ENCODE results near the gene POLR2M.

The POLR2M gene

DNA sequence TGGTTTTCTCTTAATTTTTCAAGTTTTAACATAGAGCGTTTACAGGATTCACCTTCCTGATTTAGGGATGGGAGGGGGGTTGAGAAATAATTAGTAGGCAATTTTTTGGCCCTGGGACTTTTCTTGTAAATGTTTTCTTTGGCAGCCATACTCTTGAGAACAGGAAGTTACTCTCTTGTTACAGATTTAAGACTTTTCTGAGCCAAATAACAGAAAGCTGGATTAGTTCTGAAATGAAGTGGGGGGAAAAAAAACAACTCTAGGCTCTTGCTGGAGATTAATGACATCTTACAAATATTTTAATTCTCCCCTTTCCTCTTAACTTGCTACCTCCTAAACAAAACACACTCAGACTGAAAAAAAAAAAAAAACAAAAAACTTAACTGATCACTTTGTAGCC, 13.8 kb upstream of the POLR2M start:
- no peak for DNase-seq (ENCODE audit: low read depth)

DNA sequence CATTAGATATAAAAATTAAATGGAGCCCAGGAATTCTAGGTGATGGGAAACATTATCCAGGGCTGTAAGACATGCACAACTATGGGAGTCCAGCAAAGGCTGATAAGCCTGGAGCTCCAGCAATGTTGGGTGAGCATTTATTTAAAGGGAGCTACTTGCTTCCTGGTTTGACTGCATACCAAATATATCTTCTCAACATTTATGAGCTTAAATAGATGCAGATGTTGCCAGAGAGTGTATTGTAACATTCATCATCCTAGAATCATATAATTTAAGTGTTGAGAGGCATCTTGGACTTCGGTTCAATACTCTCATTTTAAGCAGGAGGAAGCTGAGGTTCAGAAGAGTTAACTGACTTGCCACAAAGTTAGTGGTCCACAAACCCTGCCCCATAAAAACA, 12.2 kb upstream of the POLR2M start:
- DNase-seq (ENCODE audit: low read depth) = no peak

DNA sequence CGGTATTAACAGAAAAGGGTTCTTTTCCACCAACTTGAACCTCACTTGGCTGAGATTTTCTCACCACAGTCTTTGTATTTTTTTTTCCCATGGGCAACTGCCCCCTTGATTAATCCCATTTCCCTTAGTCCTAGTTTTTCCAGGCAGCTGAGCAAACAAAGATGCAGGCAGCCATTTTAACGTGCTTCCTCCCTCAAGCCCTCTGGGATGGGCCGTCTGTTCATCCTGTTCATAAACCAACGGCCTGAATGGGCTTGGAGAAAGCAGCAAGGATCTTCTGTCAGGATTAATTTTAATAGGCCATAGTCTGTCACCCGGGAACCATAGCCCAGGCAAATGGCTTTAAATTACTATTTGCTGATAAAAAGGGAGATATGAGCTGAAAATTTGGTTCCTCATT, 10.4 kb upstream of the POLR2M start:
- DNase-seq (ENCODE audit: low read depth) = no peak

DNA sequence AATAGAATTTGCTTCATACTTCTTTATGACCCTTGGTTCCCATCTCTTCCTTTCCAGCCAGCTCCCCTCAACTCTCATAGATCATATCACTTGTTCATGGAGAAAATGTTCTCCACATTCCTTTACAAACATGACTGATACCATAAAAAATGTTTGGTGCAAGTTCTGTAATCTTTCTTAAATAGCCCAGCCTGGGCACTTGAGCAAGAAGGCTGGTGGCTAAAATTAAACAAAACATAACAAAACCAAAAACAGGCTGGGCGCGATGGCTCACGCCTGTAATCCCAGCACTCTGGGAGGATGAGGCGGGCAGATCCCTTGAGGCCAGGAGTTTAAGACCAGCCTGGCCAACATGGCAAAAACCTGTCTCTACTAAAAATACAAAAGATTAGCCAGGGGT, 8.9 kb upstream of the POLR2M start:
- no peak for DNase-seq (ENCODE audit: low read depth)

DNA sequence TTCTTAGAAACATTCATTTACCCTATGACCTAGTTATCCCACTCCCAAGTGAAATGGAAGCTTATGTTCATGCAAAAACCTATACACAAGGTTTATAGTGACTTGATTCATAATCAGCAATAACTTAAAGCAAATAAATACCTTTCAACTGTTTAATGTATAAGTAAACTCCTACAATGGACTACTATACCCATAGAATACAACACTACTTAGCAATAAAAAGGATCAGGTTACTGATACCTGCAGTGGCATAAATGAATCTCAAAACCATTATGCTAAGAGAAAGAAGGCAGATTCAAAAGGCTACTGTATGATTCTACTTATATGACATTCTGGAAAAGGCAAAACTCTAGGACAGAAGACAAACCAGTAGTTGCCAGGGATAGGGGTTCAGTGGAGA, 8.3 kb upstream of the POLR2M start:
- no peak for DNase-seq (ENCODE audit: low read depth)

DNA sequence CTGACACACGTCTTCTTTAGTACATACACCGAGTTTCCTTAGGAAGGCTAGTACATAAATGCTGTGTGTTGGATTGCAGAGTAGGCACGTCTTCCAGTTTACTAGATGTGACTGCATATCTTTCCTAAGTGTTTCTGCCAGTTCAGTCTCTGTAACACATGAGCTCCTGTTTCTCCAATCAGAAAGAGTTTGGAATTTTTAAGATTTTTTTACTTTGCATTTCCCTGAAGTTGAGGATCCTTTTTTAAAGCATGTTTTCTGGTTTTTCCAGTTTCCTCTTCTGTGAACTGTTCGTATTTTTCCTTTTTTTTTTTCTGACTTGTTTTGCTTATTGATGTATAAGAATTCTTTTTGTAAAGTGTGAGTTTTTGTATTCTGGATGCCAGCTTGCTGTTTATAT, 7.5 kb upstream of the POLR2M start:
- no peak for DNase-seq (ENCODE audit: low read depth)

DNA sequence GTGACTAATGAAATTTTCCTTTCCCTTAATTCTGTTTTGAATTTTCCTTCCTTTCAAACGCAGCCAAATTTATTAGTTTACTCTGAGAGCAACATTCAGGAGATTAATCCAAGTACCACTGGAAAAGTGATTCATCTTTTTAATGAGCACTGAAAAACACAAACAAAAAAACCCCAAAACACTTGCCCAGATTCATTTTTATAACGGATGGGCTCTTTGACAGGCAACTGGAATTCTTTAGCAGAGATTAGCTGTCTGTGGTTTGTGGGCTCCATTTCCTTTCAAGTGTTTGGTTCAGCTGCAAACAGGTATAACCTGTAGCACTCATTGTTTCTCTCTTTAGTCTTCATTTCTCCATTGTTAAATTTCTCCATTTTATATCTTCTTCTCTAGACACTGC, 3.1 kb upstream of the POLR2M start:
- no peak for DNase-seq (ENCODE audit: low read depth)

DNA sequence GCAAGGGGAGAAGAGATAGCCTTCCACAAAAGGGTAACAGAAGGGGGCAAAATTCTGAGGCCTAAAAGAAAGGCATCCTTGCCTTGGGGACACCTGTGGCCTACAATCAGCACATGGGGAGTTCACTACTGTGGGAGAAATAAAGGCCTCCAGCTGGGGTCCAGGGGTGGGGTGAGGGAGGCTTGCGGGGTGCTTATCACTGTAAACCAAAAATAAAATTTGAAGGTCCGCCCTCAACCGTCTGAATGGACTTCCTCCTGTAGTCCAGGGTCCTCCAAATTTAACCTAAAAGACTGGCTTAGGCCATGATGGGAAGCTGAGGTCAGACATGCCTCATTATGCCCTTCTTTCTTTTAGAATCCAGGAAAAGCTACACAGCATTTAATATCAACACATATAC, 2.1 kb upstream of the POLR2M start:
- DNase-seq (ENCODE audit: low read depth) = no peak

DNA sequence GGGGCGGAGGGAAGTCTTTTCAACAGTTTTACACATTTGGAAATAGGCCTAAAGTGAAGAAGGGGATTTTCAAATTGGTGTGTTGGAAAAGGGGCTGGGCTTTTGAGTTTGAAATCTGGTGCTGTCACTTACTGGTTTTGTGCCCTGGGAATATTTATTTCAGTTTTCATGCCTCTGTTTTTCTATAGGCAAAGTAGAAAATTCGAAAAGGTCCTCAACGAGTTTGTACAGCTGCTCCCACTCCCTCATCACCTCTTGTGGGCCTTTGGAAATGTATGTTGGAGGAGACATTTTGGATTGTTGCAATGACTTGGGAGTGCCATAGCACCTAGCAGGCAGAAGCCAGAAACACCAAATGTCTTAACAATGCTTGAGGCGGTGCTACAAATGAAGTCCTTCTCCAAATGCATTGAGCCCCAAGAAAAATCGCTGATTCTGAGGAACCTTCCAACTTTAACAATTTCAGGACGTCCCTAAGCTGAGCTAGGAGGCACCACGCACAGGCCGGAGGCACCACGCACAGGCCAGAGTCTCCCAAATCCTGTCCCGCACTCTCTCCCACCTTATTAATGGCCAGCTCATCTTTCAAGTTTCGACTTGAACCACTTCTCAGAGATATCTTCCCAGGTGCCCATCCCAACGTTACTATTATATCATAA, 639 bp upstream of the POLR2M start:
- no peak for DNase-seq (ENCODE audit: low read depth)

DNA sequence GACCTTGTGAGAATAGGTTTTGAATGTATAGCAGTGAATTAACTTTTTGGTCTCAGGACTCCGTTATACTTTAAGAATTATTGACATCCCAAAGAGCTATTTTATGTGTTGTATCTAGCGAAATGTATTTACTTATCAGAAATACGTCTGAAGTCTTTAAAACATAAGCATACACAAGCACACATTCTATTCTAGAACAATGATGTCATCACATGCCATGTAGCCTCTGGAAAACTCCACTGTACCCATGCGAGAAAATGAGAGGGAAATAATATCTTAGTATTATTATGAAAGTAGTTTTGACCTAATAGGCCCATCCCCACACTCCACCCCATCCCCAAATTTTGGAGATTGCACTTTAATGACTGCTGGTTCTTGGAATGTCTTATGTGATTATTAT, 1.5 kb downstream of the POLR2M start:
- no peak for DNase-seq (ENCODE audit: low read depth)

DNA sequence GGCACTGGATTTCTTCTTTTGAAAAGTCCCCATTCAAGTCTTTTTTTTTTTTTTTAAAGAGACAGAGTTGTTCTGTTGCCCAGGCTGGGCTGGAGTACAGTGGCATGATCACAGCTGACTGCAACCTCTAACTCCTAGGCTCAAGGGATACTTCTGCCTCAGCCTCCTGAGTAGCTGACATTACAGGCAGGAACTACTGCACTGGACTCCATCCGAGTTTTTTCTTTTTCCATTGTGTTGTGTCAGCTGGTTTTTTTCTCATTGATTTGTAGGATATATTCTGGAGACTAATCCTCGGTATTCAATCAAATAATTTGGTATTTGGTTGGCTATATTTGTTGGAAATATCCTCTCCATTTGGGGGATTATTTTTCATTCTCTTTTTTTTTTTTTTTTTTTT, 11.8 kb downstream of the POLR2M start:
- DNase-seq (ENCODE audit: low read depth) = no peak

DNA sequence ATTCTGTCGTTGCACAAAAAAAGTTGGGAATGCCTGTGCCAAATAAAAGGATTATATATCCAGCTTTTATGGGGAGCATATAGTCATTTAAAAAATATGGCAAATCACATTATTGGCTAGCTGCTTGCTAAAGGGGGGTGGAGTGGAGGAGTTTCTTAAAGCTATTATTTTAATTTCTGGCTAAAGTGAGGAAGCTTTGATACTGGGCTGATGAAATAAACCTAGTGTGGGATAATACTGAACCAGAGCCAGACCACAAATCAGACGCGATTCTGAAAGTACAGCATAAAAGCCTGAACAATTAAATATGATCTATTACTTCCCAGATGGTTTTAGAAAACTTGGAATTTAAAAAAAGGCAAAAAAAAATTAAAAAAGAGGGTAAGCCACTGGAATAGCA, 14.4 kb downstream of the POLR2M start:
- no peak for DNase-seq (ENCODE audit: low read depth)

DNA sequence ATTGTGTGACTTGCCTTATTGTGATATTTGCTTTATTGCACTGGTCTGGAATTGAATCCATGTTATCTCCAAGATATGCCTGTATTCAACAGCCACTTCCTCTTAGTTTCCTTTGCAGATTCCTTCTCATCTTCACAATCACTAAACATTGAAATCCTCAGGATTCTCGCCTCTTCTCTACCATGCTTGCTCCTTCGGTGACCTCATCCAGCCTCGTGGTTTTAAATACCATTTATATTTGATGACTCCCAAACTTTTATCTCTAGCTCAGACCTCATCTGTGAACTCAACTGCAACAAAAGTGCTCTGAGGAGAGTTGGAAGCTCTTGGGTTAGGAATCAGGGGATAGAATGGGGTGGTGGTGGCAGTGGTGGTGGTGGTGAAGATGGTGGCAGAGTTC, 19.9 kb downstream of the POLR2M start:
- no peak for DNase-seq (ENCODE audit: low read depth)

DNA sequence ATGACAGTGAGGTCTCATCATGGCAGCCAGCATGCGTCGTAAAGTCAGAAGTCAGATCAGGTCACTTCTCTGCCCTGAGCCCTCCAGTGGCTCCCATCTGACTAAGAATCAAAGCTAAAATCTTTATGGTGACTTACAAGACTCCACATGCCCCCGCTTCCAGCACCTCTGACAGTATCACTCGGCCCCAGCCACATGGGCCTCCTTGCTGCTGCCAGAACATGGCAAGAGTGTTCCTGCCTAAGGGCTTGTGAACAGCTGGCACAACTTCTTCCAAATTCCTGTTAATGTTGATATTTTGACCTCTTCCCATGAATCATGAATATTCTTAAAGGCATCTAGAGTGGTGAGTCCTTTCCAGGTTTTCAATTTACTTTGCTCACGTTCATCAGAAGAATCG, 20.5 kb downstream of the POLR2M start:
- no peak for DNase-seq (ENCODE audit: low read depth)

DNA sequence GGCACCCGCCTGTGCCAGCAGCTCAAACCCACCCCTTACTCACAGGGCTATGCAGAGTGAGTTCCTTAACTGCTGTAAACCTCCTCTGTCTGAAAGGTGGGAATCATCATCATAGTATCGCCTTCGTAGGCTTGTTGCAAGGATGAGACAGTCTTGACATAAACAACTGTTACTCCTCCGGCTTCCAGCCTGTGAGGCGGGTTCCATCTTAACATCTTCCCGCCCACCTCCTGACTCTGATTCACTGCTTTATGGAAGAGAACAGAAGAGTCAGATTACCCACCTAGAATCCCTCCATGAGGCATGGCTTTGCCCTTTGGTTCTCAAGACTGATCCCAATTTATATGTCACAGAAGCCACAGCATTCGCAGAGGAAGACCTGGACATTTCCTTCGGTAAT, 21.9 kb downstream of the POLR2M start:
- DNase-seq (ENCODE audit: low read depth) = no peak

DNA sequence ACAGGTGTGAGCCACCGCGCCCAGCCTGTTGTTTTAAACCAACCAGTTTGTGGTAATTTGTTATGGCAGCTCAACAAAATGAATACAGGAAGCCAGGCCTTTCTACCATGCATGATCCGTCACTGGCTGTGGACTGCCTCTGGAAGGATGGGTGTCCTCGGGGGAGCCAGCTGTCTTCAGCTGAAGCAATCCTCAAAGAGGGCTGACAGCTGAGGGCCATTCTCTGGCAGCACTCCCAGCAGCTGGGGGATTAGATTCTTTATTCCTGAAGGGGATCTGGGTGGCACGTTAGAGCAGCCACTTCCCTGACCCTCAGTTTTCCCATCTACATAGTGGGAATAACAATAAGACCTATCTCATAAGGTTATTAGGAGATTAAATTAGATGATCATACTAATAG, 24.4 kb downstream of the POLR2M start:
- no peak for DNase-seq (ENCODE audit: low read depth)

DNA sequence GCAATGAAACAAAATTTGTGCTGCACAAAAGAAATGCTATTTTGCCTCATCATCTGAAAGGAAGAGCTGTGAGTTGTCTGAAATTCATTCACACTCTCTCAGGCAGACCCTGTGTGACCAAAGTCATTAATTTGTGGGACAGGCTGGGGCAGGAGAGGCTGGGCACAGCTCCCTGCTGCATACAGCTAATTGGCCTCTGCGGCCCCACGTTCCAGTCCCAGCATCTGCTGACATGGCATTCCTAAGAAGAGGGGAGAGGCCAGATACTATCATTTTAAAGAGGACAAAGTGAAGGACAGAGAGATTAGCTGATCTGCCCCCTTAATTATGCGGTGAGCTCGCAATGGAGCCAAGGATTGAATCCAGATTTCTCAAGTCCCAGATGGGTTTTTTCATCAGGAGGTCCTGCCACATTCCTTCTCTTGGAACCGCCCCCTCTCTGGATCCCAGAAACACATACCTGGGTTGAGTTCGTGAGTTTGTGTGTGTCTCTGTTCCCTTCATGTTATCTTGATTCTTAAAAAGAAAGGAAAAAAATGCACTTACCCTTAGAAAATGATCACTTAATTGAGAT, 25.1 kb downstream of the POLR2M start:
- no peak for DNase-seq (ENCODE audit: low read depth)

DNA sequence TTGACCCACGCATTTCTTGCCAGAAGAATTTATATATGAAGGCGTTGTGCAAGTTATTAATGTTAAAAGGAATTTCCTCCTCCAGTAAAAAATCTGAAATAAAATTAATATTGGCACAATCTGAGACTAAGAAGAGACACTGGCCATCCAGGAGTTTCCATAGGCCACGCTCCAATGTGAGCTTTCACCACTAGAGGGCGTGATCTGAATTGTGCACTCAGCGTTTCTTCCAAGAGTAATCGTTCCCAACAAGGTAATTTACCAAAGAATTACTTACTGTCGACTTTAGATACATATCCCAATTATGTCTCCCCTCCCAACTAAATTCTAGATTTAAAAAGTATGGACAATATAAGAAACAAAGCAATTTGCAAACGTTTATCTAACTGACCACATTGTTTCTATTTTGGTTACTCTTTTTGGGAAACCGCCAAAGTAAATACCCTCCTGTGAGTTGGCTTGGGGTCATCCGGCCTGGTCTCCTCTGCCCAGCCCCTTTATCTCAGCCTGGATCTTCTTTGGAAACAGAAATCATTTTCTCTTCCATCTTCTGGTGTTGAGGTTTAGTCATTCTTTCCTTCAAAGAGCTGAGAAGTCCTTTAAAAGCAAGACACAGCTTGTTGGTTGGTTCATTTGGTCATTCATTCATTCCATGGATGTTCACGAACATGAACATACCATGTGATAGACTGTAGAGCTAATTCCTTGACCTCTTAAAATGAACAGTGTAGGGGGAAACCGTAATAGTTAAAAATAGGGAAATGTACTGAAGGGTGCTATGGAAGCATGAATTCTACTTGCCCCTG, 26.2 kb downstream of the POLR2M start:
- no peak for DNase-seq (ENCODE audit: low read depth)

DNA sequence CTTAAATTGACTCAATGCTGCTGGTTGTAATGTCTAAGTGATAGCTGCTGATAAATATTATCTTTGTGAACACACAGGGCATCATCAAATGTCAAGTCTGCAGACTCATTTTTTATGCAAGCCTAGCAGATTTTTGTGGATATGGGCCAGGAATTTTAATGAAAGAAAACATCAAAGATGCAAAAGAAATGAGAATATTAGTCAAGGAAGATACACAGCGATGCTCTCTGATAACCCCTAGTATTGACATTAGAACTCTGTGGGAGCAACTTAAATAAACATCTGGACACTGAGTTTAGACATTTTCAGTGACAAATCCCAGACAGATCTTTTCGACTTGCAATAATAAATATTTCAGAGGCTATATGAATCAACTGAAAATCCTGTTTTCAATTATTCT, 28.3 kb downstream of the POLR2M start:
- no peak for DNase-seq (ENCODE audit: low read depth)

DNA sequence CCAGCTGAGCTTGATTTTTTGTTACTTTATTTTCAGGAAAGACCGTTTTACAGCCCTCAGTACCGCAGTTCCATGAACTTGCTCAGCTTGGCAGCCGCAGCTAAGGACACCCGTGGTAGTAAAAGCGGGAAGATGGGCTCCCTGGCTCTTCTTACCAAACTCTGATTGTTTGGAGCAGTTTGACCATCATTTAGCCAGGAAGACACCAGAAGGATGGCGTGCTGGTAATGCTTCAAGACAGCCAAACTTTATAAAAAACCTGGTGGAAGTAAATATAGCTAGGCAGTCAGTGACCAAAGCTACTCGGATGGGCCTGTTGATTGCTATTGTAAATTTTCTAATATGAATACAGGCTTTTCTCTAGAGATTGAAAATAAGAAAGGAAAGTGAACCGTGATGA, 28.9 kb downstream of the POLR2M start:
- no peak for DNase-seq (ENCODE audit: low read depth)

DNA sequence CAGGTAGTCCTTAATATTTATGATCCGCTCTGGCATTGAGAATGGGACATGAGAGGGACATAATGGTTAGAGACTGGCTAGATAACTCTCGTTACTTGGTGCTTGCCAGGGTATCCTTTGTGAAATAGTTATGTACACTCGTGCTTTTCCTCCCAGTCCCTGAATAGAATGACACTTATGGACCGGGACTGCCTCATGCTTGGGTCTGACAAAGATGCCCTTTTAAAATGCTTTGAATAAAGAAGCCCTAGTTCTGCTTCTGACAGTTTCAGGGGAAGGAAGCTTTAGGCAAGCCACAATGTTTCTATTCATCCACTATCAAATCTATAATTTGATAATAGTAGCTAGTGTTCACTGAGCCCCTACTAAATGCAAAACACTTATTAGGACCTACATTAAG, 29.4 kb downstream of the POLR2M start:
- no peak for DNase-seq (ENCODE audit: low read depth)

DNA sequence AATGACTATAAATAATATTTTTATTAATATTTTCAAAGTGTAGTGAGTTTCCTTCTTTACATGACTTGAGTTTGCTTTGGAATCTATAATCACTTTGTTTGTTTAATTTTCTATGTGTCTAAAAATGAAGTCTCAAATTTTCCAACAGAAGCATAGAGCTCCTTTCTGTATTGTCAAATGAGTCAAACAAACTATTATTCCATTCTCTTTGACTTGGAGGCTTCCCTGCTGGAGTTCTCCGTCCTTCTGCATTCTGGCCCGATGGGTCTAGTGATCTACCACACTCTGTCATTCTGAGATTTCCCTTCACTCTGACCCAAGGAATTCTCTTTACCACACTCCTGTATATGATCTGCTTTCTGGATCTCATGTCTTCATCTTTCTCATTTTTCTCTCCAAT, 30.1 kb downstream of the POLR2M start:
- no peak for DNase-seq (ENCODE audit: low read depth)

DNA sequence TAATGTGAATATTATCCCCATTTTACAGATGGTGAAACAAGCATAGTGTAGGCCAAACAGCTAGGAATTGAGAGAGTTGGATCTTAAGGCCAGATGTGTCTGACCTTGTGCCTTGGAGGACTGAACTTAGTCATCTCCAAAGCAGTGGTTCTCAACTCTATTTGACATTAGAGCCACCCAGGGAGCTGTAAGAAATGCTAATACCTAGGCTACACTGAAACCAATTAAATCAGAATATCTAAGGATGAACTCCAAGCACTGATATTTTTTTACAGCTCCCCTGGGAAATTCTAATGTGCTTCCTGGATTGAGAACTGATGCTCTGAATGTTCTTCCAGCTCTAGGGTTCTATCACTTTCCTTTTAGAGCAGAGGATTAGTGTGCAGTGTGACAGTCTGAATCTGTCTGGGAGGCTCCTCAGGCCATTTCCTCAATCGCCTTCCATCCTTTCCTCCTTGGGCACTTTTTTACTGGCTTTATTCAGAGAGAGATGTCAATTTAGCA, 32.3 kb downstream of the POLR2M start:
- no peak for DNase-seq (ENCODE audit: low read depth)

DNA sequence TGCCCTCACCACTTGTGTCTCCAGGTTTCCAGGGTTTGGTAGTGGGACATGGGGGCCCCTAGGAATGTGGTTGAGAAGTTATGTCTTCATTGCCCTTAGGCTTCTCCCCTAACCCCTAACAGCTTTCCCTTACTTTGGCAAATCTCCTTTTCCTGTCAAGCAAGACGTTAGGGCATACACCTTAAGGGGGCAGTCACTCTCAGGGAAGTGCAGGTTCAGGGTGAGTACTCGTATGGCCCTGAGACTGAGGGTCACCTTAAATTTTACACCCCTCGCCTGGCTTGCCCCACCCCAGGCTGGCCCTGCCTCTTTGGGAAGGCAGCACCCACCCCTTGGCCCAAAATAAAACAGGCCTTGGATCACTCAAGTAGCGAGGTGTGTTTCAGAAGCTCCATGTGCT, 33.5 kb downstream of the POLR2M start:
- no peak for DNase-seq (ENCODE audit: low read depth)

Measured in stimulated activated CD8-positive, alpha-beta memory T cell treated with anti-CD3 and anti-CD28 coated beads, Interleukin-15, amount 100 ng/mL, for 1 hour (primary cell).